ENCODE data around the gene CD27.
A peak's percentile ranks its signal among the peaks of the same experiment; 100 is the strongest.
"Not testable (repeated sequence)": the region's sequence is repeated elsewhere in the genome, so short reads cannot be mapped to it uniquely, and the experiment has no call there.

The CD27 gene

DNA sequence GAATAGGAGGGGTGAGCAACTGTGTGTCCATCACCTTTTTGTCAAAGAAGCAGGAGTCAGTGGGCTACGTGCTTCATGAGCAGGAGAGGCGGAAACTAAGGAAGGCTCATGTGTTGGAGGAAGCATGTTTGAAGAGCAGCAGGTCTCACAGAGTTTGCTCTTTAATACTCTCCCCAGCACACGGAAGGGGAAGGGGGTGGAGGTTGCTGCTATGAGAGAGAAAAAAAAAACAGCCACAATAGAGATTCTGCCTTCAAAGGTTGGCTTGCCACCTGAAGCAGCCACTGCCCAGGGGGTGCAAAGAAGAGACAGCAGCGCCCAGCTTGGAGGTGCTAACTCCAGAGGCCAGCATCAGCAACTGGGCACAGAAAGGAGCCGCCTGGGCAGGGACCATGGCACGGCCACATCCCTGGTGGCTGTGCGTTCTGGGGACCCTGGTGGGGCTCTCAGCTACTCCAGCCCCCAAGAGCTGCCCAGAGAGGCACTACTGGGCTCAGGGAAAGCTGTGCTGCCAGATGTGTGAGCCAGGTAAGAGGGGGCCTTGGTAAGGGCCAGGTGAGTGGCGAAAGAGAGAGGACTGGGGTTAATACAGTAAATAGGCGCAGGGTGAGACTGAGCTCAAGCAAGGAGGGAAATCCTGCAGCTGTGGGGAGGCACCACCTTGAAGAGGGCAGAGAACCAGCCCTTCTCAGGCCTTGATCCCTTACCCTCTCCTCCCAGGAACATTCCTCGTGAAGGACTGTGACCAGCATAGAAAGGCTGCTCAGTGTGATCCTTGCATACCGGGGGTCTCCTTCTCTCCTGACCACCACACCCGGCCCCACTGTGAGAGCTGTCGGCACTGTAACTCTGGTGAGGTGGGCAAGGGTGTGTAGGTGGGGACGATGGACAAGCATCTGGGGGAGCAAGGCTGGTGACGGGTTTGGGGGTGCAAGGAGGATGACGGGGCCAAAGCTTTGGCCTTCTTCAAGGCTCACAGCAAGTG is at the start of gene CD27:
Gene CD27 (plus strand): TSS at position 252 of the 985 bp plus-strand sequence. CDS start 141 bp downstream, at position 393.
- DNase-seq: peak; percentile 31

DNA sequence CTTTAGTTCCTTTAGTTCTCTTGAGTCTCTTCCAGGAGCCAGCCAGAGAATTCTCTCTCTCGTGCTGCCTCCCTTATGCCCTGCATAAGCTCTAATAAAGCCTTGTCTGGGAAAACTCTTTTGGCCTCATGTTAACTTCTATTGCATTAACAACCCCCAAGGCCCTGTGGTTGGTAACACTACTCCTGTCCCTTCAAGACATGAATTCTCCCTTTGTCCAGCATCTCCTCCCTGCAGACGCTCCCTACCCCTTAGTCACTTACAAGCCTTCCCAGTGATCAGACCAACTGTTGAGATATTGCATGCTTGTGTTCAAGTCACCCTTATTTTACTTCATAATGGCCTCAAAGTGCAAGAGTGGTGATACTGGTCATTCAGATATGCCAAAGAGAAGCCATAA is 48.7 kb upstream of the CD27 start:
- DNase-seq: no peak

DNA sequence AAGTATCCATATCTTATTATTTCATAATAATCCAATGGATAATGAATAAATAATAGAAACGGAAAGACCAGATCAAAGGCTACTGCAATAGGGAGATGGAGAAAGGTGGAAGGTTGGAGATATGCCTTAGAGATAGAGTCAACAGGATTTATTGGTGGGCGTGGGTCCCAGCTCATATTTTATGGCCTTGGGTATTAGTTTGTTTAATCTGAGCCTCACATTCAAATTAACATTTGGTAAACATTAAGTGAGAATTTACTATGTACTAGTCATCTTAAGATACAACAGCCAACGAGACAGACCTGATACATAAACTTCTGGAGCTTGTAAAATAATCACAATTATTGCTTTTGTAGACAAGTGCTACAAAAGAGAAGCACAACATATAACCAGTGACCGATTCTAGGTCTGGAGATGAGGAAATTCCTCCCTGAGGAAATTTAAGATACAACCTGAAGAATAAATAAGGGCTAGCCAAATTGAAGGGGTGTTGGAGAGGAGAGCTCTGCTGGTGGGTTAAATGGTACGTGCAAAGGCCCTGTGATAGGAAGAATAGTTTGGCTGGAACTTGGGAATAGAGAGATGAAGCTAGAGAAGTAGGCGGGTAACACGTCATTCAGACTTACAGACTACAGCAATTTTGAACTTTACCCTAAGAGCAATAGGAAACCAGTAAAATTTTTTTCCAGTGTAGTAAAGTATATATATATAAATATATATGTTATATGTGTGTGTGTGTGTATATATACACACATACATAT is 44.7 kb upstream of the CD27 start:
- no peak for DNase-seq

DNA sequence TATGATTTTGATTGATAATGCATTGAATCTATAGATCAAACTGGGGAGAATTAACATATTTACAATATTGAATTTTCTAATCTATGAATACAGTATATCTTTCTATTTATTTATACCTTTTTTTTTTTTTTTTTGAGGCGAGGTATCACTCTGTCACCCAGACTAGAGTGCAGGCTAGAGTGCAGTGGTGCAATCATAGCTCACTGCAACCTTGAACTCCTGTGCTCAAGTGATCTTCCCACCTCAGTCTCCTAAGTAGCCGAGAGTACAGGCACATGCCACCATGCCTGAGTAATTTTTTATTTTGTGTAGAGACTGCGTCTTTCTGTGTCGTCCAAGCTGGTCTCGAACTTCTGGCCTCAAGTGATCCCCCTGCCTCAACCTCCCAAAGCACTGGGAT is 40.4 kb upstream of the CD27 start:
- DNase-seq: no peak

DNA sequence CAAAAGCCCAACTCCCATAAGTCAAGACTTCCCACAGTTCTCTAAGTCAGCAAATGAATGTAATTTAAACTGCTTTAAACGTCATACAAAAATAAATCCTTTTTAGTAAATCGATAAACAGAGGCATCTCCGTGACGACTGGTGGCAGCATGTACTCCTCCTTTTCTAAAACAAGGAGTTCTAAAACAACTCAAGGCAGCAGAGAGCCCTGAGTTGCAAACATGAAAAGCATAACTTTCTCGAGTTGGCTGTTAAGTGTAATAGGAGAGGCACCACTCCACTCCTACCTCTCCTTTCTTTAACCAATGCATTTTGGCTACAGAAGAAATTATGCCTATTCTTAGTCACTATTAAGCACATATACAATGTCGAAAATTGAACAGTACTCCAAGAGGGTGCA is 38.8 kb upstream of the CD27 start:
- DNase-seq: no peak

DNA sequence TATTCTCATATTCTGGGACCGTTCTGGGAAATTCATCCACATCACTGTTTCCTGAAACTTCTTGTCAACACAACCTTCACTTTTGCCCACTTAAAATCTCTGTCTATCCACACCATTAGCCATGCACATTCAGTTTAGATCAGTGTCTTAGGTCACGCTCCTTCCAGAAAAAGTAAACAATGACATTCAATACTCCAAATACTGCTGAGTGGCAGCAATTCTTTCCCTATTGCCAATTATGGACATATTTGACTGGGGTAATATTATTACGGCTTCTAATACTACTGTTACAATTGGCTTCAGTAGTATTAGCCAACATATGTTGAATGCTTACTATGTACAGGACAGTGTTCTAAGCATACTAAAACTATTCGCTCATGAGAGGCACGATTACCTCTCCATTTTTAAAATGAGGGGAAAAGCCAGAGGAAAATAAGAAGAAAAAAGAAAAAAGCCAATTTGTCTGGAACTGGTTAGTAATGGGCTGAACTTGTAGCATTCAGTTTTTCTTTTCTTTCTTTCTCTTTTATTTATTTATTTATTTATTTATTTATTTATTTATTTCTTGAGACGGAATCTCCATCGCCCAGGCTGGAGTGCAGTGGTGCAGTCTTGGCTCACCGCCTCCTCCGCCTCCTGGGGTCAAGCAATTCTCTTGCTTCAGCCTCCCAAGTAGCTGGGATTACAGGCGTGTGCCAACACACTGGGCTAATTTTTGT is 37.4 kb upstream of the CD27 start:
- DNase-seq: no peak

DNA sequence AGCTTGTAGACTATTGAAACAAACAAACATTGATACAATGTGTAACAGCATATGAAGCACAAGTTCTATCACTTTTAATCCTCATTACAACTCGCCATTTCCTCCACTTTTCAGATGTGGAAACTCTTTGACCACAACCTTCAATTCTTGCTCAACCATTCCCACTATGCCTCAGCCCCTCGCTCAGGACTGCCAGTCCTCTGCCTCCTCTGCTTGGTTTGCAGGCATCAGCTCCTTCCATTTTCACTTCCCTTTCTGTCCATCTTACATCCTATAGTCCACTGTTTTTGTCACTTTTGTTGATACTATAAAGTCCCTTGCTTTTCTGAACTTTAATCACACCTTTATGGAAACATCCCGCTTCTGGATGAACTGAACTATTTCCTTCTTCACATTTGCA is 28.2 kb upstream of the CD27 start:
- no peak for DNase-seq

DNA sequence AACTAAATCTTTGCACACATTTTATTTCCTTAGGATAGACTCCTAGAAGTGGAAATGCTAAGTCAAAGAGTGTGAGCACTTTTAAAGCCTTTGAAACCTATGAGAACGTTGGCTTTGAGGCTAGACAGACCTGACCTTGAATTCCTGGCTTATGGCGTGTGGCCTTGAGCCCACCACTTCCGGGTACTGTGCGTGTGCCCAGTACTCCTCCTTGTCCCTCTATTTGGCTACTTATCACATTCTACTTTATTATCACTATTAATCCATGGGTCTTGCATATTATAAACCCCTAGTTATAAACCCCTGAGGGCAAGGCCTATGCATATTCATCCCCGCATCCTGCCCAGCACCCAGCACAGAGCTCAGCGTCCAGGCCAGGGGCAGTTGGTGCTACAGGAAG is 26.0 kb upstream of the CD27 start:
- no peak for DNase-seq

DNA sequence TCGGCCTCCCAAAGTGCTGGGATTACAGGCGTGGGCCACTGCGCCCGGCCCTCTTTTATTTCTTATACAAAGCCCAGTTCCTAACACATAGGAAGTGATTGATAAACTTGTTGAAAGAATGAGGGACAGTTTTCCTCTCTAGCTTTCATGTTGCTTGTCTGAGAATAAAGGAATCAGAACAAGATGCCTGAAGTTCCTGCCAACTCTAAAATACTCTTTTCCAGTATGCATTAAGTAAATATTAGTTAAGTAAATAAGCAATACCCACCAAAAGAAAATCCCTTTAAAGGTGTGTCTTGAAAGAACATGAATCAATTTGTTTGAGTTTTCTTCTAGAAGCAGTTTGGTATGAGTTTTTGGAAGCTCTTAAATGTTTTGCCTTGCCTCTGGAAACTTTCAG is 24.4 kb upstream of the CD27 start:
- no peak for DNase-seq

DNA sequence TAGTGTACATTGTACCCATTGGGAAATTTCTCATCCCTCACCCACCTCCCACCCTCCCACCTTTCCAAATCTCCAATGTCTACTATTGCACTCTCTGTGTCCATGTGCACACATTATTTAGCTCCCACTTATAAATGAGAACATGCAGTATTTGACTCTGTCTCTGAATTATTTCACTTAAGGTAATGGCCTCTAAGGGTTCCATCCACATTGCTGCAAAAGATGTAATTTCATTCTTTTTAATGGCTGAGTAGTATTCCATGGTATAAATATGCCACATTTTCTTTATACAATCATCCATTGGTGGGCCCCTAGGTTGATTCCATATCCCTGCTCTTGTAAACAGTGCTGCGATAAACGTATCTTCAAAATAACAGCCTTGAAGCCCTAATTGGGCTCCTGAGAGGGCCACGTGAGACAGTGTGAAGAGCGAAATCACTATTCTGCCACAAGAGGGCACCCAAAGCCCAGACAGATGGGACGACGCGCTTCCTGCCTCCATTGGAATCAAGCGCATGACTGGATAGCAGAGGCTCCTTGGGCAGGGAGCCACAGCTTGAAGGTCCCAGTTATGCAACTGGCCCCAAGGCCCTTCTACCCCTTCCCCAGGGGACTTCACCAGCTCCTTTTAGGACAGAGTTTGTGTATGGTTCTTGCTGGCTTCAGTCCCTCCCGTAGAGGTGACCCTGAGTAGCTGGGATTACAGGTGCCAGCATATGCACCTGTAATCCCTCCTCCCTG is 21.3 kb upstream of the CD27 start:
- DNase-seq: peak; percentile 66

DNA sequence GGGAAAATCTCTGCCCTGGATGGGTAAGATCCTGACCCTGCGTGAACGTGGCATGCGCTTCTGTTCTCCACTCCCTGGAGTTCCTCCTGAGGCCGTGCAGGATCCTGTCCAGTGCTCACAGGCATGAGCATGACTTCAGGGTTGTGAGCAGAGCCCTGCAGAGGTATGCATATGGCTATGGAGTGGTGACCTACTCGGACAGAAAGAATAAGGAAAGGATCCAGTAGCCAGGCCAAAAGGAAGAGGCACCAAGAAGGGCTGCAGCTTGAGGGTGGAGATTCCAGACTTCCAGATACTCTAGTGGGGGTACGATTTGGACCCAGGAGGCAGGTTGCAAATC is 20.8 kb upstream of the CD27 start:
- DNase-seq: no peak

DNA sequence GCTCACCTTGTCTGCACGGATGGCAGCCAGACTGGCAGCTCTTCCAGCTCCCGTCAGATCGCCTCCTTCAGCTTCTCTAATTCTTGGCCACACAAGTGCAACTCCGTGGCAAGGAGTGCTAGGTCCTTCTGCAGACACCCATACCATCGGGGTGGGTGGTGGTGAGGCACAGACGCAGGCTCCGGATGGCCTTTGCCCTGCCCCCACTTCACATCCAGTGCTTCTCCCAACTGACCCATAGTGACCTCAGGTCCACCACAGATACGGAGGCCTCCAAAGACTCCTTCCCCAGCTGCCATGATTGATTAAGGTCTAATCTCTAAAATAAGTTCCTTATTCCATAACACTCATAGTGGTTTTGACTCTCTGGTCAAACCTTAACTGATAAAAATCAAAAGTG is 19.9 kb upstream of the CD27 start:
- DNase-seq: no peak

DNA sequence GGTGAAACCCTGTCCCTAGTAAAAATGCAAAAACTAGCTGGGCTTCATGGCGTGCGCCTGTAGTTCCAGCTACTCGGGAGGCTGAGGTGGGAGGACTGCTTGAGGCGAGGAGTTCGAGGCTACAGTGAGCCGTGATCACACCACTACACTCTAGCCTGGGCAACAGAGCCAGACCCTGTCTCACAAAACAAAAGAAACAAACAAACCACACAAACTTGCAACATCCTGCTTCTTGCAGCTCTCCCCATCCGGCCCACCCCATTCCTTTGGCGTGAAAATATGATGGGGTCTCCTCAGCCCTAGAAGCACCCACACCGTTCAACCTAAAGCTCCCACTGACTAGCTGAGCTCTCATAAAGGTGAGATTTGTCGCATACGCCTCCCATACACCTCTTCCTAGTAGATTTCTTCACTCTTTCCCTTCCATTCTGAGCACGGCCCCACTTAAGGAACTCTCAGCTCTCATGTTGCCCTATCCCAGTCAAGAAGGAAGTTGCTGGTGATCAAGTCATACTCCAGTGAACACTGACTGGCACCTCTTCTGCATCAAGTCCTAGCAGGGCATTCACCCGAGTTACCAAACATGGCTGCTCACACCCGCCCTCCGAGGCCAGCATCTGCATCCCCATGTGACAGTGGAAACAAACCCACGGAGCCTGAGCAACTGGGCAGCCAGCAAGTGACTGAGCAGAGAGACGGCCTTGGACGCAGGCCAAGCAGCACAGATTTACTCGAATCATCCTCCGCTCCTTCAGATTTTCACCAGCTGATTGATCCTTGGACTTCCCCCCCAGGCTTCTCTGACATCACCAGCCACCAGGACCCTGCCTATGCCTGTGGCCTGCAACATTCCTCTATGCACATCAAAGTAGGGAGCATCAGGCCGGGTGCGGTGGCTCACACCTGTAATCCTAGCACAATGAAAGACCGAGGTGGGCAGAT is 18.9 kb upstream of the CD27 start:
- no peak for DNase-seq

DNA sequence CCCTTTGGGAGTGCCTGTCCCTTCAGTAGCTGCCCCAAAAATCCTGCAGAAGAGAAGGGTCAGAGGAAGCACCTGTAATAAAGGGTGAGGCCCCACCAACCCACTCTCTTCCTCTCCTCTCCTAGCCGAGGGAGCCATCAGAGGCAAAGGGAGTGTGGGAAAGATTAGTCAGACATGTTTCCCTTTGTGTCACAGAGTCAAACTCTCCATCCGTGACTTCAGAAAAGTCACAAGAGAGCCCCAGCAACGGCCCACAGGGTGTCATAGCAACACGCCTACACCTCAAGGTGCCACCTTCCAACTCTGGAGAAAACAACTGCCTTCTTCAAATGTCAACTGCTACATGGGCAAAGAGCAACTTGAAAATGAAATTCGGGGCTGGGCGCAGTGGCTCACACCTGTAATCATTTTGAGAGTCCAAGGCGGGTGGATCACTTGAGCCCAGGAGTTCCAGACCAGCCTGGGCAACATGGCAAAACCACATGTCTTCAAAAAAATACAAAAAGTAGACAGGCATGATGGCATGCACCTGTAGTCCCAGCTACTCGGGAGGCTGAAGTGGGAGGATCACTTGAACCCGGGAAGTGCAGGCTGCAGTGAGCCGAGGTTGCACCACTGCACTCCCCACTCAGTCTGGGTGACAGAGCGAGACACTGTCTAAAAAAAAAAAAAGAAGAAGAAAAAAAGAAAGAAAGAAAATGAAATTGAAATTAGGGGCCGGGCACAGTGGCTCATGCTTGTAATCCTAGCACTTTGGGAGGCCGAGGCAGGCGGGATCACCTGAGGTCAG is 17.7 kb upstream of the CD27 start:
- peak; percentile 79 for DNase-seq

DNA sequence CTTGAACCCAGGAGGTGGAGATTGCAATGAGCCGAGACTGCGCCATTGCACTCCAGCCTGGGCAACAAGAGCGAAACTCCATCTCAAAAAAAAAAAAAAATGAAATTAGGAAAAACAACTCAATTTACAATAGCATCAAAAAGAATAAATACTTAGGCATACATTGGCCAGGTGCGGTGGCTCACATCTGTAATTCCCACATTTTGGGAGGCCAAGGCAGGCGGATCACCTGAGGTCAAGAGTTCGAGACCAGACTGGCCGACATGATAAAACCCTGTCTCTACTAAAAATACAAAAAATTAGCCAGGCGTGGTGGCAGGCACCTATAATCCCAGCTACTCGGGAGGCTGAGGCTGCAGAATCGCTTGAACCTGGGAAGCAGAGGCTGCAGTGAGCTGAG is 17.0 kb upstream of the CD27 start:
- DNase-seq: not testable (repeated sequence)

DNA sequence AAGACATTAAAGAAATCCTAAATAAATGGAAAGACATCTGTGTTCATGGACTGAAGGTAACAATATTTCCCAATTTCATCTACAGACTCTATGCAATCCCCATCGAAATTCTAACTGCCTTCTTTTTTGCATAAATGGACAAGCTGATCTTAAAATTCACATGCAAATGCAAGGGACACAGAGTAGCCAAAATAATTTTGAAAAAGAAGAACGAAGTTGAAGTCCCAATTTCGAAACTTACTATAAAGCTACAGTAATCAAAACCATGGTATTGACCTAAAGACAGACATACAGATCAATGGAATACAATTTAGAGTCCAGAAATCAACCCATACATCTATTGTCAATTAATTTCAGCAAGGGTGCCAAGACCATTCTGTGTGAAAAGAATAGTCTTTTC is 16.4 kb upstream of the CD27 start:
- no peak for DNase-seq

DNA sequence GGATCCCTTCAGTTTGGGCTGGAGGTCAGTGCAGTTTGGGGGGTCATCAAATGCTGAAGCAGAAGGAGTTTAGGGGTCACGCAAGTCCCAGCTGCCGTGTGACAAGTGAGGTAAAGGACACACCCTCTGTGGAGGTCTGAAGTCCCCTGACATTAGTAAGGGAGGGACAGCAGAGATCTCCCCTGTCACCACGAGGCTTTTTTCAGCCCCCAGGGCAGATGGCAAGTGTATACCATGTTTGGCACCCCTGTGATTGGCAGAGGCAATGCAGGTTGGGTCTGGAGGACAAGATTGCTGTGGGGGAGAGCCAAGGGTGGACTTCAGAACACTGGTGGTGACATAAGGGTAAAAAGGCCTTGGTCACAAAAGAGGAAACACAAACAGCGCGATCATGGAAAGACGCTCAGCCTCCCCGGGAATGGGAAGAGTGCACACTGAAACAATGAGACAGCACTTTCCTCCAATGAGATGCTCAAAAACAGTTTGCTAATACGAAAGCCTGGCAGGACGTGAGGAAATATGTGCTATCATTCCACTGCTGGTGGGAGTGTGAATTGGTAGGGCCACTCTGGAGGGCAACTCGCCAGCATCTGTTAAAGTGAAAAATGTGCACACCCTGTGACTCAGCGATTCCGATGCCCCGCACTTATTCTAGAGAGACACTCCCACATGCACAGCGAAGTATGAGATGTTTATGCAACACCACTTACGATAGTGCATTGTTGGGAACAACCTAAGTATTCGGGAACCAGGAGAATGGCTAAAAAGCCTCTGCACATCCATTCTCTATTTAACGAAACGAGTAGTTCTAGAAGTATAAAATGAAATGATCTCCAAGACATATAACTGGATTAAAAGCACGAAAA is 14.4 kb upstream of the CD27 start:
- peak; percentile 32 for DNase-seq

DNA sequence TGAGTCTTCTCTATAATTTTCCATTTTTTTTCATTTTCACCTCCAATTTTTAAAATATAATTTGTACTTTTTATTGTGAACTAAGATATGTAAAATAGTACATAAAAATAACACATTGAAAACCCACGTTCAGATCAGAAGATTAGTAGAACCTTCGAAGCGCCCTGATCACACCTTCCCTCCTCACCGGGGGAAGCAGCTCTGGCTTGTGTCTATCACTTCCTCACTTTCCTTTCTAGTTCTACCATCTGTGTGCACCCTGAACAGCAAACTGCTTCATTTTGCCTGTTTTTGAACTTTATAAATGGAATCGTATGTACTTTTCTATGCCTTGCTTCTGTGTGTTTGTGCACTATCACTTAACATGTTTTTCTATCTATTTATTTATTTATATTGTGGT is 11.8 kb upstream of the CD27 start:
- DNase-seq: no peak
